Esophagus squamous epithelium (tissue), 5 donors: Measurements from ENCODE around the gene MEOX1. TPM values are rescaled to one million over a fixed set of nuclear protein-coding genes. Genes with fewer than 3 reads are reported as not detected.
A peak's percentile ranks its signal among the peaks of the same experiment; 100 is the strongest.

Experiments
- DNase-seq: peaks from one replicate; lab custom pipeline; 2025; lab: John Stamatoyannopoulos, UW
- H3K27ac ChIP-seq, 4 donors: fragments of 200-600 bp; sonication (generic); one replicate each; pipeline ENCODE4 v1.5.1; 2016 to 2019; ENCODE audit warnings: mild to moderate bottlenecking in 1 of 4
- H3K27me3 ChIP-seq, 4 donors: fragments of 200-600 bp; sonication (generic); 1 replicate in 3 of 4; 2 replicates in 1 of 4; pipeline versions ENCODE4 v1.5.1 to v1.6.0; 2017 to 2021; ENCODE audit warnings: antibody characterized with exemption in 1 of 4
- H3K36me3 ChIP-seq, 3 donors: fragments of 200-600 bp; sonication (generic); one replicate each; pipeline ENCODE4 v1.5.1; 2016 to 2019
- H3K4me1 ChIP-seq, 3 donors: fragments of 200-600 bp; sonication (generic); one replicate each; pipeline ENCODE4 v1.5.1; 2017 to 2019
- H3K4me3 ChIP-seq, 4 donors: fragments of 200-600 bp; sonication (generic); 1 replicate in 3 of 4; 2 replicates in 1 of 4; pipeline ENCODE4 v1.5.1; 2016 to 2019; ENCODE audit warnings: mild to moderate bottlenecking in 2 of 4, moderate library complexity in 1 of 4
- H3K9me3 ChIP-seq, 3 donors: fragments of 200-600 bp; sonication (generic); one replicate each; pipeline ENCODE4 v1.5.1; 2016 to 2019
- POLR2A ChIP-seq, 4 donors: fragments of 450-650 bp; IDR thresholded peaks; one replicate each; pipeline ENCODE4 v1.6.1; 2017; ENCODE audit warnings: antibody characterized with exemption in 4 of 4, mild to moderate bottlenecking in 4 of 4, moderate library complexity in 3 of 4
- WGBS, 2 donors: methylation state at CpG; one replicate each; pipeline ENCODE4 v1.1.5; 2018; 5-methylcytosine and 5-hydroxymethylcytosine counted together
- intact Hi-C: fragments of 100-400 bp; cut with DNase I; formaldehyde crosslinking; loops from one replicate; pipeline ENCODE4 v1.15.0; 2022
- total RNA-seq, 4 donors: library from RNA; depleted of rRNA; stranded (reverse); fragments of >200 nt; gene quantifications; one replicate each; pipeline ENCODE4 v1.1.0, GENCODE V29; 2016
- TF ChIP-seq, protein P1 (sequence below), 6 experiments: fragments of 450-650 bp in 4 of 6; fragments of 200-600 bp in 2 of 6; sonication (generic) in 2 of 6; IDR thresholded peaks; one replicate each; pipeline ENCODE4 v1.5.1; 2016 to 2019; ENCODE audit warnings: antibody characterized with exemption in 6 of 6, mild to moderate bottlenecking in 4 of 6, moderate library complexity in 4 of 6
- donor health status: DM: yes; HTN: yes; CAD: no.

MEOX1 gene
- total RNA-seq, 4 donors from 2014 or later = 0.64 to 6.1 (median 2.7) TPM

DNA sequence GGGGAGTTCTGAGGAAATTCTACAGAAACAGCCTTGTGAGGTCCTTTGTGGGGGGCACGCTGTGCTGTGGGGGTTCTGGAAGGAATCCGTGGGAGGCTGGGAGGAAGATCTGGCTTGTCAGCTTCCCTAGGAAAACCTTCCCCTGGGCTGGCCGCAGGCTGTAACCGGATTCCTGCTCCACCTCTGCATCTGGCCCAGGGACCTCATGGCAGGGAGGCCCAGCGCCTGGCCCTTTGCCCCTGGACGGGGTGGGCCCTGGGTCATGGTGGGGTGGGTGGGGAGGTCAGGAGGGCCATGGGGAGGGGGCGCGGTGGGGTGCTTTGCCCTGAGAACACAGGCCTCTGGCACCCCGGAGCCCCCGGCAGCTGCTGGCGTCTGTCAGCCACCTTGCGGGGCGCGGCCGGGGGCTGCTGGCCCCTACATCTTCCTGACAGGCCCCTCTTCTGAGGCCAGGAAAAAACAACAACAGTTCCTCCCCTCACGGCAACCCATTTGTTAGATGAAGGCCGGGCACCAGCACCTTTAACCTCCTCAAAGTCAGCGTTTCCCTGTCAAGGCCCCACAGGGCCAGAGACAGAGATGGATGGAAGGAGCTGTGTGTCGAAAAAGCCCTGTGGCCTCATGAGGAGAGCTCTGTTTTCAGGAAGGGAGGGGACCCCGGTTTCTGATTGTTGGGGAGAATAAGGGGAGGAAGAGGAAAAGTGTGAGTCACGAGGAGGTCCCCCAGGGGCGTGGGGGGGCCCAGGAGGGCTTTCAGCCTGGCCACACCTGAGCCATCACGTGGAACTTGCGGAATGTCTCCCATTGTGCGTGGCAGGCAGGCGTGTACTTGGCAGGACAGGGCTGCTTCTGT, 3.6 kb upstream of the MEOX1 start:
- WGBS, 2 donors = 33 to 41% methylated on average over 10 to 12 of the region's 26 CpGs
- intact Hi-C loops = no loop called here
- Histone ChIP-seq H3K27me3 (no peaks in the 10 kb centered on the region), H3K36me3 (no peaks in the 10 kb centered on the region), H3K4me3 (no peak overlapping the region), H3K9me3 (no peaks in the 10 kb centered on the region), H3K4me1 (peaks cover 14 to 57% (median 44%) of the 10 kb centered on the region in 3 donors), H3K27ac (peak overlapping the region; percentile 10 to 75 (median 60))
- TF ChIP-seq, protein P1, sequence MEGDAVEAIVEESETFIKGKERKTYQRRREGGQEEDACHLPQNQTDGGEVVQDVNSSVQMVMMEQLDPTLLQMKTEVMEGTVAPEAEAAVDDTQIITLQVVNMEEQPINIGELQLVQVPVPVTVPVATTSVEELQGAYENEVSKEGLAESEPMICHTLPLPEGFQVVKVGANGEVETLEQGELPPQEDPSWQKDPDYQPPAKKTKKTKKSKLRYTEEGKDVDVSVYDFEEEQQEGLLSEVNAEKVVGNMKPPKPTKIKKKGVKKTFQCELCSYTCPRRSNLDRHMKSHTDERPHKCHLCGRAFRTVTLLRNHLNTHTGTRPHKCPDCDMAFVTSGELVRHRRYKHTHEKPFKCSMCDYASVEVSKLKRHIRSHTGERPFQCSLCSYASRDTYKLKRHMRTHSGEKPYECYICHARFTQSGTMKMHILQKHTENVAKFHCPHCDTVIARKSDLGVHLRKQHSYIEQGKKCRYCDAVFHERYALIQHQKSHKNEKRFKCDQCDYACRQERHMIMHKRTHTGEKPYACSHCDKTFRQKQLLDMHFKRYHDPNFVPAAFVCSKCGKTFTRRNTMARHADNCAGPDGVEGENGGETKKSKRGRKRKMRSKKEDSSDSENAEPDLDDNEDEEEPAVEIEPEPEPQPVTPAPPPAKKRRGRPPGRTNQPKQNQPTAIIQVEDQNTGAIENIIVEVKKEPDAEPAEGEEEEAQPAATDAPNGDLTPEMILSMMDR (IDR thresholded peaks at IDR 0.05) = no peak
- no peak for TF ChIP-seq POLR2A (IDR thresholded peaks at IDR 0.05)
- DNase-seq = no peak

DNA sequence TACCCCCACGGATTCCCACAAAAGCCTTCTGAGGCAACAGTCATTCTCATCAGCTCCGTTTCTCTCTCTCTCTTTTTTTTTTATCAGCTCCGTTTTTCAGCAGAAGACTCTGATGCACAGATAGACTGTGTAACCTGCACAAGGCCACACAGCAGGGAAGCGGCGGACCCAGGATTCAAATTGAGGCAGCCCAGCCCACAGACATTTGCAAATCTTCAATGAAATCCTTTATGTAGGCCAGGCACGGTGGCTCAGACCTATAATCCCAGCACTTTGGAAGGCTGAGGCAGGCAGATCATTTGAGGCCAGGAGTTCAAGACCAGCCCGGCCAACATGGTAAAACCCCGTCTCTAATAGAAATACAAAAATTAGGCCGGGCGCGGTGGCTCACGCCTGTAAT, 2.4 kb upstream of the MEOX1 start:
- intact Hi-C loops = no loop called here
- Histone ChIP-seq H3K9me3 (no peaks in the 10 kb centered on the region), H3K4me1 (peaks cover 8 to 48% (median 35%) of the 10 kb centered on the region in 3 donors), H3K27me3 (no peaks in the 10 kb centered on the region), H3K27ac (no peak overlapping the region), H3K4me3 (no peak overlapping the region), H3K36me3 (no peaks in the 10 kb centered on the region)
- no peak for DNase-seq
- no peak for TF ChIP-seq POLR2A (IDR thresholded peaks at IDR 0.05)
- TF ChIP-seq, protein P1 (IDR thresholded peaks at IDR 0.05) = no peak
- WGBS, 2 donors = 83 to 85% methylated on average over 12 of the region's 12 CpGs

DNA sequence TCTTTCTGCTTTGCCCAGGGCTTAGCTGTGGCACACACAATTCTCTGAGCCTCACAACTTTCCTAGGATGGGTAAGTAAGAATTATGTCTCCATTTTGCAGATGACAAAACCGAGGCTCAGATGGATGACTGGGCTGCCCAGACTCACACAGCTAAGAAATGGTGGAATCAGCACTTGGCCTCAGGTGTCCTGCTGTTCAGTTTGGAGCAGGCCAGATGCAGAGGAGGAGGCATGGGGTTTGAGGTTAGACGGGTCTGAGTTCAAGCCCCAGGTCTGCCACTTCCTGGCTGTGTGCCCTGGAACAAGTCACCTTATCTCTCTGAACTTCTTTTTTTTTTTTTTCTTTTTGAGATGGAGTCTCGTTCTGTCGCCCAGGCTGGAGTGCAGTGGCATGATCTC, 1.7 kb upstream of the MEOX1 start:
- H3K27ac ChIP-seq = no peak overlapping the region
- TF ChIP-seq, protein P1 (IDR thresholded peaks at IDR 0.05) = no peak
- no peak for TF ChIP-seq POLR2A (IDR thresholded peaks at IDR 0.05)
- H3K27me3 ChIP-seq = no peaks in the 10 kb centered on the region
- no peaks in the 10 kb centered on the region for H3K36me3 ChIP-seq
- no peak overlapping the region for H3K4me3 ChIP-seq
- 76 to 78% methylated on average over 1 to 3 of the region's 4 CpGs for WGBS, 2 donors
- no peaks in the 10 kb centered on the region for H3K9me3 ChIP-seq
- no peak for DNase-seq
- H3K4me1 ChIP-seq = peaks cover 8 to 48% (median 35%) of the 10 kb centered on the region in 3 donors
- intact Hi-C loops = no loop called here

DNA sequence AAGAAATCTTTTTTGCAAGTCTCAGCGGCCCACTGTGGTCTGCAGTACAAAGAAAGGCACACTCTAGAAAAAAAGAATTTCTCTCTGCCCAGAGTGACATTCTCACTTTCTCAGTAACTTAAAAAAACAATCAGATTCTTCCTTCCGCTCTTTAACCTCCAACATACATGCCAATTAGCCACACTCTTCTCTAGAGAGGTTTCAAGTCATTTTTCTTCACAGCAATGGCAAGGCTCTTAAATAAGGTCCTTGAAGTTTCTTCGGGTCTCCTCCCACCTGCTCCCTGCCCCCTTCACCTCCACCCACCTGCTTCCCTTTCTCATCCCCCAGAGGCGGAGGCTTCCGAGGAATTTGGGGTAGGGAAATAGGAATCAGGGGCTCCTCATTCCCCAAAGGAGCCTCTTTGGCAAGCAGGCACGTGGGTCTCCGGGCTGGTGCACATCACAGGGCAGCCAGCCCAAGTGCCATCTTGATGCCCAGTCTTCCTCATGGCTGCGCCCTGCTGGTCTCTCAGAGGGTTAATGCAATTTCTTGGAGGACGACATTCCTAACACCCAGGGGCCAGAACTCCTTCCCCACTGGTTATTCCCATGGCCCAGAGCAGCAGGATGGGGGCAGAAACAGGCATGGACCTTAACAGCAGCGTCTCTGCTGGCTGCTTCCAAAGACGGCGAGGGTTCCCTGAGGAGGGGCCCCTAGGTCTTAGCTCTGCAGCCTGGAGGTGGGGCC, 855 bp upstream of the MEOX1 start:
- no peak for DNase-seq
- WGBS, 2 donors = 27 to 48% methylated on average over 7 to 11 of the region's 12 CpGs
- Histone ChIP-seq H3K27me3 (no peaks in the 10 kb centered on the region), H3K36me3 (no peaks in the 10 kb centered on the region), H3K9me3 (no peaks in the 10 kb centered on the region), H3K4me3 (peak overlapping the region in 1 of 4 donors; percentile 12), H3K27ac (peak overlapping the region in 1 of 4 donors; percentile 44), H3K4me1 (peaks cover 8 to 49% (median 35%) of the 10 kb centered on the region in 3 donors)
- no peak for TF ChIP-seq POLR2A (IDR thresholded peaks at IDR 0.05)
- TF ChIP-seq, protein P1 (IDR thresholded peaks at IDR 0.05) = no peak
- intact Hi-C loops = no loop called here
